GM23338 (cell line): Measurements from ENCODE around the gene HTR1B. TPM values are rescaled to one million over a fixed set of nuclear protein-coding genes. Genes with fewer than 3 reads are reported as not detected.

Experiments
- ATAC-seq: fragments of 200-7000 bp; cut with Tn5 transposase; 3 replicates; pipeline ENCODE4 v1.9.1; 2020
- DNase-seq: peaks from one replicate; pipeline ENCODE4 v3.0.0-alpha.2; 2015; ENCODE audit warnings: low spot score
- H2AFZ ChIP-seq: fragments of 200-600 bp; sonication (generic); 2 replicates; pipeline ENCODE4 v1.8.0; 2016; ENCODE audit warnings: antibody characterized with exemption, mild to moderate bottlenecking, moderate library complexity
- H3F3A ChIP-seq: fragments of 200-600 bp; sonication (generic); replicated peaks from 2 replicates; pipeline ENCODE4 v1.8.0; 2017; ENCODE audit warnings: antibody characterized with exemption, mixed run types, low read depth
- H3K27ac ChIP-seq: fragments of 200-600 bp; sonication (generic); 2 replicates; pipeline ENCODE4 v1.6.1; 2016; ENCODE audit warnings: low read depth
- H3K27me3 ChIP-seq: fragments of 200-600 bp; sonication (generic); 2 replicates; pipeline ENCODE4 v1.8.0; 2016; ENCODE audit warnings: mild to moderate bottlenecking, mixed run types, moderate library complexity; ENCODE audit not compliant: insufficient read depth
- H3K36me3 ChIP-seq: fragments of 200-600 bp; sonication (generic); 2 replicates; pipeline ENCODE4 v1.8.0; 2016; ENCODE audit warnings: mild to moderate bottlenecking; ENCODE audit not compliant: insufficient read depth
- H3K4me1 ChIP-seq: fragments of 200-600 bp; sonication (generic); 2 replicates; pipeline ENCODE4 v1.8.0; 2016; ENCODE audit warnings: mild to moderate bottlenecking, moderate library complexity; ENCODE audit not compliant: insufficient read depth
- H3K4me2 ChIP-seq: fragments of 200-600 bp; sonication (generic); 2 replicates; pipeline ENCODE4 v1.7.1; 2017; ENCODE audit warnings: mixed run types
- H3K4me3 ChIP-seq: fragments of 200-600 bp; sonication (generic); 2 replicates; pipeline ENCODE4 v1.6.1; 2016; ENCODE audit warnings: mixed run types
- H3K79me2 ChIP-seq: fragments of 200-600 bp; sonication (generic); replicated peaks from 2 replicates; pipeline ENCODE4 v1.8.0; 2017; ENCODE audit warnings: mild to moderate bottlenecking; ENCODE audit not compliant: insufficient read depth
- H3K9me2 ChIP-seq: fragments of 200-600 bp; sonication (generic); 2 replicates; pipeline ENCODE4 v1.8.0; 2017; ENCODE audit not compliant: insufficient read depth
- H4K20me1 ChIP-seq: fragments of 200-600 bp; sonication (generic); replicated peaks from 2 replicates; pipeline ENCODE4 v1.8.0; 2017; ENCODE audit warnings: mild to moderate bottlenecking; ENCODE audit not compliant: insufficient read depth
- H3K27ac Mint-ChIP-seq: 2 replicates; pipeline ENCODE4 v1.8.0; 2020; ENCODE audit warnings: inconsistent platforms, mild to moderate bottlenecking, moderate library complexity, mixed read lengths
- H3K27me3 Mint-ChIP-seq: 3 replicates; pipeline ENCODE4 v1.8.0; 2022; ENCODE audit warnings: low read depth, mild to moderate bottlenecking, moderate library complexity, mixed read lengths, inconsistent platforms; ENCODE audit not compliant: insufficient read depth, poor library complexity
- H3K36me3 Mint-ChIP-seq: 3 replicates; pipeline ENCODE4 v1.8.0; 2021; ENCODE audit warnings: low read depth, mild to moderate bottlenecking, inconsistent platforms, moderate library complexity, mixed read lengths
- H3K4me1 Mint-ChIP-seq: 3 replicates; pipeline ENCODE4 v1.8.0; 2020; ENCODE audit warnings: mild to moderate bottlenecking, inconsistent platforms, mixed read lengths
- H3K4me3 Mint-ChIP-seq: 3 replicates; pipeline ENCODE4 v1.8.0; 2021; ENCODE audit warnings: moderate library complexity, mild to moderate bottlenecking, inconsistent platforms, mixed read lengths
- H3K9me3 Mint-ChIP-seq: 3 replicates; pipeline ENCODE4 v1.8.0; 2020; ENCODE audit warnings: moderate library complexity, mild to moderate bottlenecking, inconsistent platforms, mixed read lengths
- CREB1 ChIP-seq: fragments of 250-450 bp; sonication (Bioruptor Pico); IDR thresholded peaks from 2 replicates; pipeline ENCODE4 v1.5.0; 2020; ENCODE audit warnings: low read depth, mild to moderate bottlenecking, moderate library complexity
- EZH2 ChIP-seq: fragments of 200-600 bp; sonication (generic); IDR thresholded peaks from one replicate; pipeline ENCODE4 v1.8.0; 2017; ENCODE audit warnings: antibody characterized with exemption, mild to moderate bottlenecking, low read depth; ENCODE audit not compliant: unreplicated experiment
- EZH2phosphoT487 ChIP-seq: fragments of 200-600 bp; sonication (generic); IDR thresholded peaks from one replicate; pipeline ENCODE4 v1.8.1; 2018; ENCODE audit warnings: antibody characterized with exemption; ENCODE audit not compliant: unreplicated experiment
- JUNB ChIP-seq: IDR thresholded peaks from one replicate; pipeline ENCODE4 v1.6.1; 2016; ENCODE audit warnings: antibody characterized with exemption; ENCODE audit not compliant: unreplicated experiment
- NANOG ChIP-seq: IDR thresholded peaks from 2 replicates; pipeline ENCODE4 v1.6.1; 2016; ENCODE audit warnings: antibody characterized with exemption, borderline replicate concordance
- POLR2AphosphoS5 ChIP-seq: IDR thresholded peaks from 2 replicates; pipeline ENCODE4 v1.6.1; 2016; ENCODE audit warnings: antibody characterized with exemption, low read depth
- ZNF114 ChIP-seq: fragments of 250-450 bp; sonication (Bioruptor Pico); IDR thresholded peaks from 2 replicates; pipeline ENCODE4 v1.5.0; 2020; ENCODE audit warnings: mild to moderate bottlenecking, moderate library complexity
- ZNF331 ChIP-seq: fragments of 250-450 bp; sonication (Bioruptor Pico); IDR thresholded peaks from 2 replicates; pipeline ENCODE4 v1.5.0; 2020; ENCODE audit warnings: low read depth, mild to moderate bottlenecking, moderate library complexity
- polyA plus RNA-seq: library from polyadenylated mRNA; unstranded; fragments of >200 nt; fragmentation: Nextera tagmentation; extraction: Ambion mirVana; gene quantifications from 2 replicates; pipeline ENCODE4 v1.2.1, GENCODE V29; 2016
- total RNA-seq: library from RNA; depleted of rRNA; stranded (reverse); fragments of >200 nt; shearing (Covaris generic); gene quantifications from 2 replicates; pipeline ENCODE4 v1.2.3, GENCODE V29; 2014
- TF ChIP-seq, protein P1 (sequence below): IDR thresholded peaks from 2 replicates; pipeline ENCODE4 v1.6.1; 2016; ENCODE audit warnings: antibody characterized with exemption
- TF ChIP-seq, protein P2 (sequence below), 2 experiments: fragments of 200-600 bp in 1 of 2; sonication (generic) in 1 of 2; conservative IDR thresholded peaks; 2 replicates each; pipeline versions ENCODE4 v1.5.1 to v1.6.1; 2016 to 2017; ENCODE audit warnings: antibody characterized with exemption in 2 of 2, low read depth in 2 of 2, mild to moderate bottlenecking in 2 of 2, moderate library complexity in 1 of 2
- TF ChIP-seq, protein P3 (sequence below): IDR thresholded peaks from one replicate; pipeline ENCODE4 v1.6.1; 2018; ENCODE audit warnings: antibody characterized with exemption; ENCODE audit not compliant: unreplicated experiment

HTR1B gene
- total and polyA plus RNA-seq, 2 experiments from 2014 or later = 0.19 to 0.21 TPM

DNA sequence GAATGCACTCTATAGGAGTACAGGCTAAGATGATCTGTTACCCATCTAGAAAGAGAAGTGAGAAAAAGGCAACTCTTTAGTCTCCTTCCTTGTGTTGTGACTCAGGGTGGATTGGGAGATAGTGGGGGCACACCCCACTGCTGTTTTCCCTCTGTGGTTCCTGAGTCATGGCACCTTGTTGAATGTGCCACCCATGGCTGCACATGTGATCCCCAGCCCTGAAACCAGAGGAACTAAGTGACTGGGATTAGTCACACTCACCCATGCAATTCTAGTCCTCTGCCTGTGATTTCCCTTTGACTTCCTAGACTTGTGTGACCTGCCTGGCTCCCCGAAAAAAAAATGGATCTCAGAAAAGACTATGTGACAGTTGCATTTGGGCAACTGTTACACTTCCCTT lies 48.6 kb upstream of the HTR1B start:
- H3K4me3 Mint-ChIP-seq = no peak overlapping the region
- no peak overlapping the region for H3K4me2 ChIP-seq
- no peak for ATAC-seq

More for the DNA sequence above, 48.6 kb upstream of the HTR1B start:
- H3K9me3 Mint-ChIP-seq = peaks cover 47% of the 10 kb centered on the region
- H4K20me1 ChIP-seq = no peaks in the 10 kb centered on the region
- peaks cover 6% of the 10 kb centered on the region; the same call in 1 of the 3 replicates for H3K4me1 Mint-ChIP-seq
- no peaks in the 10 kb centered on the region for H3K27me3 ChIP-seq
- H2AFZ ChIP-seq = no peak overlapping the region
- no peaks in the 10 kb centered on the region for H3K27me3 Mint-ChIP-seq
- no peak overlapping the region for H3K4me3 ChIP-seq
- H3K79me2 ChIP-seq = no peaks in the 10 kb centered on the region
- no peak for DNase-seq
- peaks cover 10% of the 10 kb centered on the region; the same call in 1 of the 2 replicates for H3K9me2 ChIP-seq
- 0 out of 2 replicates have a peak, but pooled peaks cover 12% of the 10 kb centered on the region for H3K36me3 ChIP-seq
- H3F3A ChIP-seq = no peaks in the 10 kb centered on the region
- H3K27ac ChIP-seq = no peak overlapping the region
- H3K27ac Mint-ChIP-seq = no peak overlapping the region
- TF ChIP-seq, protein P1, sequence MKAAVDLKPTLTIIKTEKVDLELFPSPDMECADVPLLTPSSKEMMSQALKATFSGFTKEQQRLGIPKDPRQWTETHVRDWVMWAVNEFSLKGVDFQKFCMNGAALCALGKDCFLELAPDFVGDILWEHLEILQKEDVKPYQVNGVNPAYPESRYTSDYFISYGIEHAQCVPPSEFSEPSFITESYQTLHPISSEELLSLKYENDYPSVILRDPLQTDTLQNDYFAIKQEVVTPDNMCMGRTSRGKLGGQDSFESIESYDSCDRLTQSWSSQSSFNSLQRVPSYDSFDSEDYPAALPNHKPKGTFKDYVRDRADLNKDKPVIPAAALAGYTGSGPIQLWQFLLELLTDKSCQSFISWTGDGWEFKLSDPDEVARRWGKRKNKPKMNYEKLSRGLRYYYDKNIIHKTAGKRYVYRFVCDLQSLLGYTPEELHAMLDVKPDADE = no peak
- TF ChIP-seq, protein P2, sequence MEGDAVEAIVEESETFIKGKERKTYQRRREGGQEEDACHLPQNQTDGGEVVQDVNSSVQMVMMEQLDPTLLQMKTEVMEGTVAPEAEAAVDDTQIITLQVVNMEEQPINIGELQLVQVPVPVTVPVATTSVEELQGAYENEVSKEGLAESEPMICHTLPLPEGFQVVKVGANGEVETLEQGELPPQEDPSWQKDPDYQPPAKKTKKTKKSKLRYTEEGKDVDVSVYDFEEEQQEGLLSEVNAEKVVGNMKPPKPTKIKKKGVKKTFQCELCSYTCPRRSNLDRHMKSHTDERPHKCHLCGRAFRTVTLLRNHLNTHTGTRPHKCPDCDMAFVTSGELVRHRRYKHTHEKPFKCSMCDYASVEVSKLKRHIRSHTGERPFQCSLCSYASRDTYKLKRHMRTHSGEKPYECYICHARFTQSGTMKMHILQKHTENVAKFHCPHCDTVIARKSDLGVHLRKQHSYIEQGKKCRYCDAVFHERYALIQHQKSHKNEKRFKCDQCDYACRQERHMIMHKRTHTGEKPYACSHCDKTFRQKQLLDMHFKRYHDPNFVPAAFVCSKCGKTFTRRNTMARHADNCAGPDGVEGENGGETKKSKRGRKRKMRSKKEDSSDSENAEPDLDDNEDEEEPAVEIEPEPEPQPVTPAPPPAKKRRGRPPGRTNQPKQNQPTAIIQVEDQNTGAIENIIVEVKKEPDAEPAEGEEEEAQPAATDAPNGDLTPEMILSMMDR (conservative IDR thresholded peaks at IDR 0.05; ENCODE audit: low read depth in 2 of 2) = no peak
- TF ChIP-seq ZNF114 (CRISPR knock-in tag) (no peak), JUNB (no peak), ZNF331 (CRISPR knock-in tag) (no peak), CREB1 (CRISPR knock-in tag) (no peak), EZH2phosphoT487 (no peak), EZH2 (no peak), POLR2AphosphoS5 (no peak), NANOG (no peak)
- TF ChIP-seq, protein P3, sequence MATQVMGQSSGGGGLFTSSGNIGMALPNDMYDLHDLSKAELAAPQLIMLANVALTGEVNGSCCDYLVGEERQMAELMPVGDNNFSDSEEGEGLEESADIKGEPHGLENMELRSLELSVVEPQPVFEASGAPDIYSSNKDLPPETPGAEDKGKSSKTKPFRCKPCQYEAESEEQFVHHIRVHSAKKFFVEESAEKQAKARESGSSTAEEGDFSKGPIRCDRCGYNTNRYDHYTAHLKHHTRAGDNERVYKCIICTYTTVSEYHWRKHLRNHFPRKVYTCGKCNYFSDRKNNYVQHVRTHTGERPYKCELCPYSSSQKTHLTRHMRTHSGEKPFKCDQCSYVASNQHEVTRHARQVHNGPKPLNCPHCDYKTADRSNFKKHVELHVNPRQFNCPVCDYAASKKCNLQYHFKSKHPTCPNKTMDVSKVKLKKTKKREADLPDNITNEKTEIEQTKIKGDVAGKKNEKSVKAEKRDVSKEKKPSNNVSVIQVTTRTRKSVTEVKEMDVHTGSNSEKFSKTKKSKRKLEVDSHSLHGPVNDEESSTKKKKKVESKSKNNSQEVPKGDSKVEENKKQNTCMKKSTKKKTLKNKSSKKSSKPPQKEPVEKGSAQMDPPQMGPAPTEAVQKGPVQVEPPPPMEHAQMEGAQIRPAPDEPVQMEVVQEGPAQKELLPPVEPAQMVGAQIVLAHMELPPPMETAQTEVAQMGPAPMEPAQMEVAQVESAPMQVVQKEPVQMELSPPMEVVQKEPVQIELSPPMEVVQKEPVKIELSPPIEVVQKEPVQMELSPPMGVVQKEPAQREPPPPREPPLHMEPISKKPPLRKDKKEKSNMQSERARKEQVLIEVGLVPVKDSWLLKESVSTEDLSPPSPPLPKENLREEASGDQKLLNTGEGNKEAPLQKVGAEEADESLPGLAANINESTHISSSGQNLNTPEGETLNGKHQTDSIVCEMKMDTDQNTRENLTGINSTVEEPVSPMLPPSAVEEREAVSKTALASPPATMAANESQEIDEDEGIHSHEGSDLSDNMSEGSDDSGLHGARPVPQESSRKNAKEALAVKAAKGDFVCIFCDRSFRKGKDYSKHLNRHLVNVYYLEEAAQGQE = no peak
- peaks cover 24% of the 10 kb centered on the region for H3K36me3 Mint-ChIP-seq
- H3K4me1 ChIP-seq = no peaks in the 10 kb centered on the region
